Suppressor macrophage treated with lipopolysaccharide for 1 hour (primary cell): ENCODE measurements around the gene UBN1.

Source experiments
- DNase-seq, 3 donors: peaks; one replicate each; pipeline ENCODE4 v3.0.0-alpha.2; 2020 to 2022

UBN1 gene

DNA sequence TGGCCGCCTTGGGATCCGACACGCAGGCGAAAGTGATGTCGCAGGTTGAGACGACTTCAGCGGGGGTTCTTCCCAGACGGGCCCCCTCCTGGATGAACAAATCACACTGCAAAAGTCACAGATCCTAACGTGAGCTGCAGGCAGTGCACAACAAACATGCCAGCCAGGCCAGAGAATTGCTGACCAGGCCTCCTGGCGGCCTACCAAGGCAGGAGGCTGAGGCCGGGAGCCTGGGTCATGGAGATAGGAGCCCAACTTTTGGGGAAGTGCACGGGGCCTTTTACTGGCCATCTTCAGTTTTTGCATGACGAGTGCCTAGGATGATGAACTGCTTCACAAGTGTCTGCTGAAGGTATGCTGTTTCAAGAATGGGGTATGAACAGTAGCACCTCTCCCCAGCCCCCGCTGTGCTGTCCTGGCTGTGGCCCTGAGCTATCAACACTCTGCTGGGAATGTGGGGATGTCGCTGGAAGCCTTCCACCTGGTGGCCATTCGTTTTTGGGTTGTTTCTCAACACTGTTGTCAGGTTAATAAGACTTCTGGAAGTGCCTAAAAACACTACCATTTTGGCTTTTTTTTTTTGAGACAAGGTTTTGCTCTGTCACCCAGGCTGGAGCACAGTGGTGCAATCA, 32.6 kb upstream of the UBN1 start:
- DNase-seq, result no peak

GRCh38 chr16:4820652-4821051, 26.6 kb upstream of the UBN1 start:
- DNase-seq, result no peak

- DNase-seq, result no peak
These were observed 22.1 kb upstream of the UBN1 start for GRCh38 chr16:4825196-4825595.

DNA sequence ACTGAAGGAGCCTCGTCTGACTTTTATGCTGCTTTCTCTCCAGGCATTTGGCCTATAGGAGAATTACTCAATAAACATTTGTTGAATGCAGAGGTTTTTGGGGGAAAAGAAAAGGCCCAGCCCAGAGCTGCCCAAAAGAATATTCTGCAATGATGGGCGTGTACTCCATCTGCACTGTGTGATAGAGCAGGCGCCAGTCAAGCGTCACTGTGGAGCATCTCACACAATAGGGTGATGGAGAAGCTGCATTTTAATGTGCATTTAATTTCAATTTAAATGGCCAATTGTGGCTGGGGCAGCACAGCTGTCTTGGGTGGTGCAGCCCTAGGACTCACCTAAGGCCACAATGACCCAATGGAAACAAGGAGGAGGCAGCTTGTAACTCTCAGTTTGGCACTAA, 20.8 kb upstream of the UBN1 start:
- DNase-seq, result no peak

- no peak for DNase-seq
These were observed 20.3 kb upstream of the UBN1 start for GRCh38 chr16:4826980-4827379.

DNA sequence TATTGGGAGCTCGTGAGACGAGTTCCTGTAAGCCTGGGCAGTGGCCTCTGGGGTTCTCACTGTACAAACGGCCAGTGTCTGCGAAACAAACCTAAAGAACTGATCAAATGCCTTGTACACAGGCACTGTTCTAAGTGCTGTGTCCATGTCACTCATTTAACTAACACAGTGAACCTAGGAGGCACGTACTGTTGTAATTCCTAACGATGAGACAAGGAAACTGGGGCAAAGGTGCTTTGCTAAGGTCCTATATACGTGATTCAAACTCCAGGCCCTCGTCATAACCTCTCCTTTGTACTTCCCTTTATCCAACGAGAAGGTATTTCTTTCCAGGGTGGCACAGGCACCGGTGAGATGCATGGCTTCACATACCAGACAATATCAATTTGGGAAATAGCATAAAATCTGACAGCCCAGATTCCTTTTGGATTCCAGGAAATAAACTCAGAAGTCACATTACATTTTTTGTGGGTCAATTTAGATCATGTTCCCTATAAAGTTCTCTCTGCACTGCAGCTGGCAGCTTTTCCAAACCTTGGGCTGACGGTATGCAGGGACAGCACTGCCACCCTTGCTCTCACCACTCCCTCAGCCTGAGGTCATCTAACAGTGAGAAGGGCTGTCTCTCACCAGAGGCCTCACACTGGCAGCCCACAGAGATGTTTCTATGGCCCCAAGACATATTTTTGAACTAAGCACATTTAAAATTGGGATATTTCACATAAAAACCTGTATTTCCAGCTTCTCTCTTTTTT, 18.5 kb upstream of the UBN1 start:
- no peak for DNase-seq

- DNase-seq, result no peak
These were observed 16.9 kb upstream of the UBN1 start for GRCh38 chr16:4830408-4830807.

- DNase-seq, result no peak
These were observed 15.7 kb upstream of the UBN1 start for GRCh38 chr16:4831616-4832015.

- no peak for DNase-seq
These were observed 14.5 kb upstream of the UBN1 start for GRCh38 chr16:4832698-4833343.

DNA sequence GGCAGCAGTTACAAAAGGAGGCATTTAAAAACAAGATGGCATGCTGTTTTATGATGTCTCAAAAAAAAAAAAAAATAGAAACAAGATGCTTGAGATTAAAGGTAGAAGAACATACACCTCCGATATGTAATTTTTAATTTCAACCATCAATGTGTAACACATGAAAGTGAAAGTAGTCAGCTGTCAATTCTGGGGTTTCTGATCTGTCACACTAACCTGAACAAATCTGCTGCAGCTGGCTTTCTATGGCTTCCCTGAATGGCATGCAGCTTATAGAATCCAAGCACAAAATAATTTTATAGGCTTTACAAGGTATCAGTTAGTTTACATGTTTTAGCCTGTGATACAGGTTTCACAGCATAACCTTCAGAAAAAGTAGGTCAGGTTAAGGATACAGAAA, 13.7 kb upstream of the UBN1 start:
- DNase-seq, result no peak

DNA sequence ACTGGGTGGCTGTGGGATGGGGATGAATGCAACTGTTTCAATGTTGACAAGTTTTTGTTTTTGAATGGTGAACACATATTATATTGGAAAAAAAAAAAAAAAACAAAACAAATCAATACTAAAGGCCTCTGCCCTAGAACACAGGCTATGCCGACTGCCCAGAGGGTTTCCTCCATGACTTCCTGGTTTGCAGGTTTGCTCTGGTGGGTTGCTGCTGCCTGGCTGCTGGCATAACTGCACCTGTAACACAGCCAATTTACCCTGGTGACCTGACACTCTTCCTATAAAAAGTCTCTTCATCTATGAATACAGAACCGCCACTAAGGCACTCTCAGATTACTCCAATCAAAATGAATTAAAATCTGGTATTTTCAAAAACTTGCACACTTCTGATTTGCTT, 10.6 kb upstream of the UBN1 start:
- no peak for DNase-seq

DNA sequence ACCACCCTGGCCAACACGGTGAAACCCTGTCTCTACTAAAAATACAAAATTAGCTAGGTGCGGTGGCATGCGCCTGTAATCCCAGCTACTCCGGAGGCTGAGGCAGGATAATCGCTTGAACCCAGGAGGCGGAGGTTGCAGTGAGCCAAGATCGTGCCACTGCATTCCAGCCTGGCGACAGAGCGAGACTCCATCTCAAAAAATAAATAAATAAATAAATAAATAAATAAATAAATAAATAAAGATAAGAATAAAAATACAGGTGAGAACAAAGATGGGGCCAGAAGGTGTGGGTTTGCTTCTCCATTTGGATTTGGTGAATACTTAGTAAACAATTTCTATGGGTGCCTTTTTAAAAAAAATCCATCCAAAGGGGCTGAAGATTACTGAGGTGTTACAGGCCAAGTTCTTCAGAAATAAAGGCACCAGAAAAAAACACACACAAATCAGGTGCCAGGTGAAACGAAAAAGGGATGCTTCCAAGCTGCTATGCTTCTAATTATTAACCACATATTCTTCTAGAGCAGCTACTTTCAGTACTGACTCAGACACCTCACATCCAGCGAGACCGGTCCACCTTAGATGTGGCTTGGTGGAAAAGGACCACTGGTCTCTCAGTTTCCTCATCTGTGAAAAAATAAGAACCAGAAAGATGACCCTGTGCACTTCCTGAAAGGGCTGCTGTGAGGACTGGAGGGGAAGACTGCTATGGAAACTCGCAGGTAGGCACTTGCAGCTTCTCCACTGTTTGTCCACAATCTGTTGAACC, 9.4 kb upstream of the UBN1 start:
- no peak for DNase-seq

- no peak for DNase-seq
These were observed 7.3 kb upstream of the UBN1 start for GRCh38 chr16:4839942-4840341.

- DNase-seq, result no peak
These were observed 6.3 kb upstream of the UBN1 start for GRCh38 chr16:4840984-4841383.

DNA sequence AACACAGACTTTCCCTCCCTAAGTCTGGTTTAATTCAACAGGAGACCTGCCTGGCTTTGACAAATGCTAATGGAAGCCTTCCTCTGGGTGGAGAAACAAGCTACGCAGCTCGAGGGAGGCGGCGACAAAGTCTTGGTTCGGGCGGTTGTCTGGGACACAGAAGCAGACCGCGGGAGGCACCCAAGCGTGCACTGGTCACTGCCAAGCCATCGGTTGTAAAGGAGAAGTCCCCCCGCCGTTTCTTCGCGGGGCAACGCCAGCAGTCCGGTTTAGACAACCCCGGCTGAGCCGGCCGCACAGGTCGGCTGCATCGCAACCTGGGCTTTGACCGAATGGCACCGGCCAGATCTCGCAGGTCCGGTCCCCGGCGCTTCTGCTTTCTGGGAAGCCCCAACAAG, 779 bp upstream of the UBN1 start:
- DNase-seq, result peak; percentile 76 to 80 (median 78)

DNA sequence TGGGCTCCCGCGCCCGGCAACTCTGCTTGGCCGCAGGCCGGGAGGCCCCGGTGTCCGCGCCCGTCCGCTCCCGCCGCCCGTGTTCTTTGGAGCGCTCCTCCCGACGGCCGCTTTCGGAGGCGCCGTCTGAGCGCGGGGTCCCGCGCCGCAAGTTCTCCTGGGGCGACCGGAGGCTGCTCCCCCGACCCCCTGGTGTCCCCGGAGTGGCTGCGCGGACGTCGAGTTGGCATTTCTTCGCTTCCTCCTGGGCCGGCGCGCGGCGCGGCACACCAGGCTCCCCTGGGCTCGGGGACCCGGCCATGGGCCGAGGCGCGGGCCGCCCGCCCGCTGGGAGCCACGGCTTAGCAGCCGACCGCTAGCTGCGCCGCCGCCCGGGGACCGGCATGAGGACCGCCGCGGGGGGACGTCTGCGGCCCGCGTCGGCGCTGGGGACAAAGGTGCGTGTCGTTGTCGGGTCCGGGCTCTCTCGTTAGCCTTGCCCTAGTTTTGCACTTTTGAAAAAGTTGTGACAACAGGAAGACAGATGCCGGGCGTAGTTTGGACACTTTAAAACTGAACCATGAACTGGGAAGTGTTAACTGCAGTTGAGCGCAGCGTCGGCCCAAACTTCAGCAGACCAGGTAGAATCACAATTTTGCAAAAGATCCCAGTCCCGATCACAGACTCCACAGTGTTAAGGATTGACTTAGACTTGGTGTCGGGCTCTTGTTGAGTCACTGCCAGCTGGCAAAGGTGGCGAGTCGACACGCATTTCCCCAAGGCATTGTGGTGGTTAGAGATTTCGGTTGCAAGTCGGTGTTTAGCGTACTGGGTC, 700 bp downstream of the UBN1 start:
- DNase-seq, result peak; percentile 46 to 73 (median 51)

DNA sequence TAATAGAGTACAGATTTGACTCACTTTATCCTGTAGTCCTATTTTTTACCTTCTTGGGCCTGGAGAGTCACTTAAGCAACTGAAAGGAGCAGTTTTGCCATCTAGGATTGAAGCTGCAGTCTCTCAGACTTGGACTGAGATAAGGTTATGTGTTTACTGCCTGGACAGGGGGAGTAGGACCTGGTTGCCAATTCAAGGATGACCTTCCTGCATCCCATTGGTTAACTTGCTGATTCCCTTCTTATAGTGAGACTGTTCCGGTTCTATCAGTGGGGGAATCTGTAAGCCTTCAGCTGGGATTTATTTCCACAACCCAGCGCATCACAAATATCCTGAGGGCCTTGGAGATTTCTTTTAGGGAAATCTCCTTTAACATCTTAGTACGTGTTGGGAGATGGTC, 2.9 kb downstream of the UBN1 start:
- DNase-seq, result no peak

DNA sequence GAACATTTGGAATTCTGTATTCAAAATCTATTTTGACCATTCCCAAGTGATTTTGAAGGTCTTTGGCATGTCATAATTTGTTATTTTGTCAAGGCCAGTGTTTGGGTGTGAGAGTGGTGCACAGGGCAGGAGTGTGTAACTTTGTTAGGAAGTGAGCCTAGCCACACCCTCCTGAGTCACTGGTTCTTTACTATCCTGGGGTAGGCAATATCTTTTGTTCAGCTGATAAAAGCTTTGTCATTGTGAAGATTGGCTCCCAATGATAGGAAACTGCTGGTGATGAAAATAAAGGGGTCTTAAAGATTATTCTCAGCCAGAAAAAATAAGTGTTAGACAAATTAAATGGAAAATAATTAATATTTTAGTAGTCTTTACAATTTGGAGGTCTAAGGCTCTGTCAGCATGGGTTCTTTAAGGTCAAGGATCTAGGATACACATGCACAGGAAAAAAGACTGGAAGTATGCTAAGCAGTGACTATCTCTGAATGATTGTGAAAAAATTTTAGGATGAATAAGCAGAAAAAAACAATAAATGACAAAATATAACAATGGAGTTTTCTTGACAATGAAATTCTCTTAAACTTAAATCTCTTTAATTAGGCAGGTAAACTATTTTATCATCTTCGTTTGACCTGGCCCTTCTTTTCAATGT, 5.1 kb downstream of the UBN1 start:
- peak; percentile 36 to 47 (median 41) for DNase-seq

DNA sequence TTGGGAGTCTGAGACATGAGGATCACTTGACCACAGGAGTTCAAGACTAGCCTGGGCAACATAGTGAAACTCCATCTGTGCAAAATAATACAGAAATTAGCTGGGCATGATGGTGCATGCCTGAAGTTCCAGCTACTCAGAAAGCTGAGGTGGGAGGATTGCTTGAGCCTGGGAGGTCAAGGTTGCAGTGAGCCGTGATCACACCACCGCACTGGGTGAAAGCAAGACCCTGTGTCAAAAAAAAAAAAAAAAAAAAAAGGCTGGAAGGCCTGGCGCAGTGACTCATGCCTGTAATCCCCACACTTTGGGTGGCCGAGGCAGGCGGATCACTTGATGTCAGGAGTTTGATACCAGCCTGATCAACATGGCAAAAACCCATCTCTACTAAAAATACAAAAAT, 8.1 kb downstream of the UBN1 start:
- no peak for DNase-seq

DNA sequence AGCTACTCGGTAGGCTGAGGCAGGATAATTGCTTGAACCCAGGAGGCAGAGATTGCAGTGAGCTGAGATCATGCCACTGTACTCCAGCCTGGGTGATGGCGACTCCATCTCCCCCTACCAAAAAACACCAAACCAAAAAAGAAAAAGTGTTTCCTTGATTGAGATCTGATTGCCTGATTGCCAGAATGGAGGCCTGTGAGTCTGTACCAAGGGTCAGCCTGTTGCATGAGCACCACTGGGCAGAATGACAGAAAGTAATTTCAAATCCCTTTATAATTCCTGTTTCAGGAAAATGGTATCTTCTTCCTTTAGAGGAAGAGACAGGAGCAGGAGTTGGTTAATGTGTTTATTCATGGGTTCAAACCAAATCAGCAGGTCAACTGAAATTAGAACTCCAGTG, 8.5 kb downstream of the UBN1 start:
- DNase-seq, result no peak

- DNase-seq, result no peak
These were observed 12.1 kb downstream of the UBN1 start for GRCh38 chr16:4859190-4859899.

DNA sequence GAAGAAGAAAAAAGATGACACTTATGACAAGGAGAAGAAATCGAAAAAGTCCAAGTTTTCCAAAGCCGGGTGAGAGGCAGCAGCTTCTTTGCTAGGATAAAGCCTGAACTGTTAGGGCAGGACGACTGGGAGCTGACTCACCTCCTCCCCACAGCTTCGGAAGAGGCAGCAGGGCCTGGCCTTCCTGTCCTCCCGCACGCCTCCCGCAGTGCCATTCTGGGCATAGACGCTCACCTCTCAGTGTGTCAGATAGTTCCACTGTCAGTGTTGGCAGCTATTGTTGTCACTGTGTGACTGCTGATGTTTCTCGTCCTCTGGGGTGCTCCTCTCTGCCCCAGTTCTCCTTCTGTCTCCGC, 12.6 kb downstream of the UBN1 start:
- no peak for DNase-seq
